Activated T-helper 1 cell treated with Interleukin-2 at 50 U/mL for 16 hours (primary cell): Measurements from ENCODE around the gene ENDOG.
A peak's percentile ranks its signal among the peaks of the same experiment; 100 is the strongest.
"Not testable (repeated sequence)": the region's sequence is repeated elsewhere in the genome, so short reads cannot be mapped to it uniquely, and the experiment has no call there.

Experiments used
- DNase-seq: peaks from one replicate; pipeline ENCODE4 v3.0.0-alpha.2; 2020; ENCODE audit warnings: low read depth

The ENDOG gene

GRCh38 chr9:128862401-128862851, 44.1 kb downstream of the ENDOG start:
- no peak for DNase-seq

- peak; percentile 73 for DNase-seq
Measured at GRCh38 chr9:128863647-128864046, 45.3 kb downstream of the ENDOG start.

GRCh38 chr9:128870128-128870940, 52.0 kb downstream of the ENDOG start:
- DNase-seq, result no peak

- DNase-seq, result not testable (repeated sequence)
Measured at GRCh38 chr9:128870941-128871265, 52.6 kb downstream of the ENDOG start.
